Right lobe of liver (tissue), 4 donors: ENCODE results near the gene KCNJ6.

Source experiments
- CTCF ChIP-seq, 4 donors: fragments of 200-600 bp in 3 of 4; fragments of 450-650 bp in 1 of 4; IDR thresholded peaks; one replicate each; pipeline versions ENCODE4 v1.5.1 to v1.8.0; 2016 to 2022; ENCODE audit warnings: antibody characterized with exemption in 4 of 4, mild to moderate bottlenecking in 2 of 4
- POLR2A ChIP-seq: fragments of 450-650 bp; IDR thresholded peaks from one replicate; pipeline ENCODE4 v1.6.1; 2017; ENCODE audit warnings: antibody characterized with exemption, mild to moderate bottlenecking
- donor health status: DM: no; HTN: no; CAD: no.
- donor health status: DM: no; HTN: no; CAD: no.
- donor health status: DM: no; HTN: yes; CAD: no.

- TF ChIP-seq CTCF (IDR thresholded peaks at IDR 0.05) (no peak), POLR2A (no peak)
Observed at GRCh38 chr21:37558676-37559211, 357.5 kb downstream of the KCNJ6 start.
